HUES6 (cell line): ENCODE measurements around the gene PYY.
"Not testable (repeated sequence)": the region's sequence is repeated elsewhere in the genome, so short reads cannot be mapped to it uniquely, and the experiment has no call there.

Source experiments
- H3K27ac ChIP-seq: 2 replicates; pipeline ENCODE4 v1.7.0; 2013; ENCODE audit warnings: low read depth, mild to moderate bottlenecking, low read length, inconsistent platforms
- H3K27me3 ChIP-seq: 2 replicates; pipeline ENCODE4 v1.6.1; 2013; ENCODE audit warnings: low read length; ENCODE audit not compliant: control insufficient read depth, insufficient read depth
- H3K36me3 ChIP-seq: 2 replicates; pipeline ENCODE4 v1.6.1; 2013; ENCODE audit warnings: low read length; ENCODE audit not compliant: control insufficient read depth, insufficient read depth
- H3K4me1 ChIP-seq: 2 replicates; pipeline ENCODE4 v1.6.1; 2013; ENCODE audit warnings: low read length; ENCODE audit not compliant: control insufficient read depth, insufficient read depth
- H3K4me3 ChIP-seq: 2 replicates; pipeline ENCODE4 v1.5.1; 2013; ENCODE audit warnings: low read depth, low read length
- H3K9ac ChIP-seq: one replicate; pipeline ENCODE4 v1.6.1; 2013; ENCODE audit warnings: mild to moderate bottlenecking, low read length
- H3K9me3 ChIP-seq: 2 replicates; pipeline ENCODE4 v1.6.1; 2013; ENCODE audit warnings: low read depth, low read length; ENCODE audit not compliant: control insufficient read depth, insufficient read depth

PYY gene

GRCh38 chr17:43961954-43962353 lies 8.2 kb upstream of the PYY start:
- Histone ChIP-seq H3K27ac (no peak overlapping the region), H3K4me3 (no peak overlapping the region), H3K9me3 (no peaks in the 10 kb centered on the region), H3K36me3 (no peaks in the 10 kb centered on the region), H3K9ac (no peak overlapping the region), H3K4me1 (no peaks in the 10 kb centered on the region), H3K27me3 (no peaks in the 10 kb centered on the region)

- not testable (repeated sequence) for H3K36me3 ChIP-seq, H3K4me1 ChIP-seq
These were observed 7.6 kb upstream of the PYY start for GRCh38 chr17:43961292-43961691.

GRCh38 chr17:43958748-43959352 lies 5.1 kb upstream of the PYY start:
- H3K4me3 ChIP-seq: no peak overlapping the region
- H3K9ac ChIP-seq: no peak overlapping the region
- H3K27ac ChIP-seq: no peak overlapping the region
- H3K4me1 ChIP-seq: no peaks in the 10 kb centered on the region; the same call in 1 of the 2 replicates
- no peaks in the 10 kb centered on the region for H3K9me3 ChIP-seq
- H3K27me3 ChIP-seq: peaks cover 18% of the 10 kb centered on the region
- H3K36me3 ChIP-seq: no peaks in the 10 kb centered on the region

More at GRCh38 chr17:43961292-43961691, 7.6 kb upstream of the PYY start:
- H3K9ac ChIP-seq, H3K27ac ChIP-seq, H3K4me3 ChIP-seq, H3K9me3 ChIP-seq, H3K27me3 ChIP-seq: not testable (repeated sequence)

- Histone ChIP-seq H3K27ac (no peak overlapping the region), H3K36me3 (no peaks in the 10 kb centered on the region), H3K9me3 (no peaks in the 10 kb centered on the region), H3K9ac (no peak overlapping the region), H3K4me3 (no peak overlapping the region), H3K4me1 (peaks cover 13% of the 10 kb centered on the region; the same call in 1 of the 2 replicates), H3K27me3 (peaks cover 44% of the 10 kb centered on the region)
These were observed 2.5 kb upstream of the PYY start for GRCh38 chr17:43956222-43956621.

GRCh38 chr17:43952724-43953666 lies 745 bp downstream of the PYY start:
- Histone ChIP-seq H3K9me3 (no peaks in the 10 kb centered on the region), H3K27ac (no peak overlapping the region), H3K4me3 (peak overlapping the region; percentile 81), H3K27me3 (peaks cover 56% of the 10 kb centered on the region), H3K36me3 (no peaks in the 10 kb centered on the region), H3K4me1 (peaks cover 13% of the 10 kb centered on the region; the same call in 1 of the 2 replicates), H3K9ac (peak overlapping the region; percentile 68)

- H3K27me3 ChIP-seq: peaks cover 56% of the 10 kb centered on the region
- no peaks in the 10 kb centered on the region for H3K9me3 ChIP-seq
- peak overlapping the region; percentile 81 for H3K4me3 ChIP-seq
- no peak overlapping the region for H3K27ac ChIP-seq
- H3K9ac ChIP-seq: peak overlapping the region; percentile 58
- H3K4me1 ChIP-seq: peaks cover 13% of the 10 kb centered on the region; the same call in 1 of the 2 replicates
- no peaks in the 10 kb centered on the region for H3K36me3 ChIP-seq
These were observed 1.4 kb downstream of the PYY start for GRCh38 chr17:43952351-43952723.

GRCh38 chr17:43951750-43952149 lies 2.0 kb downstream of the PYY start:
- Histone ChIP-seq H3K9ac (no peak overlapping the region), H3K36me3 (no peaks in the 10 kb centered on the region), H3K9me3 (no peaks in the 10 kb centered on the region), H3K4me1 (peaks cover 13% of the 10 kb centered on the region; the same call in 1 of the 2 replicates), H3K4me3 (peak overlapping the region; percentile 81), H3K27me3 (peaks cover 56% of the 10 kb centered on the region), H3K27ac (no peak overlapping the region)

GRCh38 chr17:43950554-43950953 lies 3.2 kb downstream of the PYY start:
- no peak overlapping the region for H3K4me3 ChIP-seq
- peaks cover 54% of the 10 kb centered on the region for H3K27me3 ChIP-seq
- no peaks in the 10 kb centered on the region for H3K9me3 ChIP-seq
- H3K4me1 ChIP-seq: peaks cover 15% of the 10 kb centered on the region
- no peak overlapping the region for H3K9ac ChIP-seq
- H3K27ac ChIP-seq: no peak overlapping the region
- H3K36me3 ChIP-seq: no peaks in the 10 kb centered on the region

GRCh38 chr17:43949781-43950180 lies 4.0 kb downstream of the PYY start:
- no peak overlapping the region for H3K4me3 ChIP-seq
- H3K9ac ChIP-seq: no peak overlapping the region
- H3K9me3 ChIP-seq: no peaks in the 10 kb centered on the region
- H3K27me3 ChIP-seq: peaks cover 47% of the 10 kb centered on the region
- peaks cover 15% of the 10 kb centered on the region for H3K4me1 ChIP-seq
- H3K36me3 ChIP-seq: no peaks in the 10 kb centered on the region
- H3K27ac ChIP-seq: no peak overlapping the region

GRCh38 chr17:43946781-43947180 lies 7.0 kb downstream of the PYY start:
- no peak overlapping the region for H3K27ac ChIP-seq
- no peaks in the 10 kb centered on the region for H3K36me3 ChIP-seq
- no peaks in the 10 kb centered on the region for H3K9me3 ChIP-seq
- peaks cover 18% of the 10 kb centered on the region for H3K27me3 ChIP-seq
- no peak overlapping the region for H3K4me3 ChIP-seq
- H3K9ac ChIP-seq: no peak overlapping the region
- peaks cover 10% of the 10 kb centered on the region for H3K4me1 ChIP-seq
